HEK293 (cell line): ENCODE measurements around the gene KCNK4.

Source experiments
- GFI1B ChIP-seq: fragments of 450-650 bp; formaldehyde crosslinking; IDR thresholded peaks from 2 replicates; pipeline ENCODE4 v1.5.1; 2016; ENCODE audit warnings: missing biosample characterization, missing genetic modification characterization
- GLIS1 ChIP-seq: fragments of 450-650 bp; formaldehyde crosslinking; IDR thresholded peaks from 2 replicates; pipeline ENCODE4 v1.5.1; 2016; ENCODE audit warnings: missing biosample characterization, missing genetic modification characterization
- HOXD13 ChIP-seq: sonication (generic); formaldehyde crosslinking; IDR thresholded peaks from 2 replicates; pipeline ENCODE4 v1.8.0; 2022; ENCODE audit warnings: missing genetic modification reagents, borderline replicate concordance
- IKZF3 ChIP-seq: fragments of 450-650 bp; IDR thresholded peaks from 2 replicates; pipeline ENCODE4 v1.5.0; 2018; ENCODE audit warnings: missing biosample characterization, mild to moderate bottlenecking, missing genetic modification characterization, moderate library complexity
- KLF1 ChIP-seq: fragments of 450-650 bp; formaldehyde crosslinking; IDR thresholded peaks from 2 replicates; pipeline ENCODE4 v1.5.1; 2016; ENCODE audit warnings: missing biosample characterization, missing genetic modification characterization
- KLF16 ChIP-seq: fragments of 450-650 bp; formaldehyde crosslinking; IDR thresholded peaks from 2 replicates; pipeline ENCODE4 v1.5.1; 2017; ENCODE audit warnings: missing biosample characterization, missing genetic modification characterization
- MEIS1 ChIP-seq: sonication (generic); formaldehyde crosslinking; IDR thresholded peaks from 2 replicates; pipeline ENCODE4 v1.8.1; 2022; ENCODE audit warnings: missing genetic modification reagents, mild to moderate bottlenecking, borderline replicate concordance
- PRDM6 ChIP-seq: fragments of 450-650 bp; formaldehyde crosslinking; IDR thresholded peaks from 2 replicates; pipeline ENCODE4 v1.5.1; 2017; ENCODE audit warnings: missing biosample characterization, missing genetic modification characterization
- SCRT1 ChIP-seq: fragments of 450-650 bp; formaldehyde crosslinking; IDR thresholded peaks from 2 replicates; pipeline ENCODE4 v1.5.1; 2016; ENCODE audit warnings: missing biosample characterization, missing genetic modification characterization, borderline replicate concordance
- SP2 ChIP-seq: fragments of 450-650 bp; formaldehyde crosslinking; IDR thresholded peaks from 2 replicates; pipeline ENCODE4 v1.5.1; 2016; ENCODE audit warnings: missing biosample characterization, missing genetic modification characterization
- TSHZ1 ChIP-seq: fragments of 450-650 bp; formaldehyde crosslinking; IDR thresholded peaks from 2 replicates; pipeline ENCODE4 v1.5.1; 2016; ENCODE audit warnings: missing biosample characterization, missing genetic modification characterization, borderline replicate concordance
- WT1 ChIP-seq: fragments of 450-650 bp; formaldehyde crosslinking; IDR thresholded peaks from 2 replicates; pipeline ENCODE4 v1.5.1; 2016; ENCODE audit warnings: missing biosample characterization, missing genetic modification characterization
- YY1 ChIP-seq: fragments of 450-650 bp; formaldehyde crosslinking; IDR thresholded peaks from 2 replicates; pipeline ENCODE4 v1.5.1; 2018; ENCODE audit warnings: missing biosample characterization, missing genetic modification characterization
- ZBTB1 ChIP-seq: fragments of 450-650 bp; formaldehyde crosslinking; IDR thresholded peaks from 2 replicates; pipeline ENCODE4 v1.5.1; 2016; ENCODE audit warnings: missing biosample characterization, missing genetic modification characterization
- ZBTB20 ChIP-seq: fragments of 450-650 bp; formaldehyde crosslinking; IDR thresholded peaks from 2 replicates; pipeline ENCODE4 v1.5.1; 2016; ENCODE audit warnings: missing biosample characterization, missing genetic modification characterization
- ZFP3 ChIP-seq: fragments of 450-650 bp; formaldehyde crosslinking; IDR thresholded peaks from 2 replicates; pipeline ENCODE4 v1.5.1; 2016; ENCODE audit warnings: low read depth, missing biosample characterization, missing genetic modification characterization
- ZNF112 ChIP-seq: fragments of 450-650 bp; formaldehyde crosslinking; IDR thresholded peaks from 2 replicates; pipeline ENCODE4 v1.5.0; 2017; ENCODE audit warnings: missing biosample characterization, missing genetic modification characterization
- ZNF146 ChIP-seq: fragments of 450-650 bp; formaldehyde crosslinking; IDR thresholded peaks from 2 replicates; pipeline ENCODE4 v1.5.1; 2016; ENCODE audit warnings: missing biosample characterization, missing genetic modification characterization
- ZNF169 ChIP-seq: fragments of 450-650 bp; formaldehyde crosslinking; IDR thresholded peaks from 2 replicates; pipeline ENCODE4 v1.5.1; 2016; ENCODE audit warnings: missing biosample characterization, missing genetic modification characterization
- ZNF214 ChIP-seq: fragments of 450-650 bp; formaldehyde crosslinking; IDR thresholded peaks from 2 replicates; pipeline ENCODE4 v1.5.1; 2017; ENCODE audit warnings: missing biosample characterization, mild to moderate bottlenecking, missing genetic modification characterization, borderline replicate concordance
- ZNF221 ChIP-seq: fragments of 450-650 bp; formaldehyde crosslinking; IDR thresholded peaks from 2 replicates; pipeline ENCODE4 v1.5.1; 2017; ENCODE audit warnings: missing biosample characterization, missing genetic modification characterization, borderline replicate concordance
- ZNF311 ChIP-seq: fragments of 450-650 bp; formaldehyde crosslinking; IDR thresholded peaks from 2 replicates; pipeline ENCODE4 v1.5.1; 2017; ENCODE audit warnings: missing biosample characterization, missing genetic modification characterization, borderline replicate concordance
- ZNF423 ChIP-seq: fragments of 450-650 bp; formaldehyde crosslinking; IDR thresholded peaks from 2 replicates; pipeline ENCODE4 v1.5.1; 2016; ENCODE audit warnings: missing biosample characterization, missing genetic modification characterization
- ZNF510 ChIP-seq: fragments of 450-650 bp; formaldehyde crosslinking; IDR thresholded peaks from 2 replicates; pipeline ENCODE4 v1.5.1; 2018; ENCODE audit warnings: mild to moderate bottlenecking, missing genetic modification characterization, missing biosample characterization; ENCODE audit not compliant: insufficient replicate concordance
- ZNF549 ChIP-seq: fragments of 450-650 bp; IDR thresholded peaks from 2 replicates; pipeline ENCODE4 v1.5.1; 2018; ENCODE audit warnings: missing biosample characterization, missing genetic modification characterization, mild to moderate bottlenecking, inconsistent platforms, moderate library complexity
- ZNF600 ChIP-seq: fragments of 450-650 bp; formaldehyde crosslinking; IDR thresholded peaks from 2 replicates; pipeline ENCODE4 v1.5.1; 2016; ENCODE audit warnings: missing biosample characterization, missing genetic modification characterization
- ZNF621 ChIP-seq: fragments of 450-650 bp; formaldehyde crosslinking; IDR thresholded peaks from 2 replicates; pipeline ENCODE4 v1.5.1; 2017; ENCODE audit warnings: missing biosample characterization, missing genetic modification characterization
- ZNF645 ChIP-seq: fragments of 450-650 bp; formaldehyde crosslinking; IDR thresholded peaks from 2 replicates; pipeline ENCODE4; 2016; ENCODE audit warnings: missing biosample characterization, missing genetic modification characterization
- ZNF654 ChIP-seq: fragments of 450-650 bp; formaldehyde crosslinking; IDR thresholded peaks from 2 replicates; pipeline ENCODE4 v1.5.1; 2016; ENCODE audit warnings: low read depth, missing biosample characterization, missing genetic modification characterization
- ZNF664 ChIP-seq: fragments of 450-650 bp; formaldehyde crosslinking; IDR thresholded peaks from 2 replicates; pipeline ENCODE4 v1.5.1; 2016; ENCODE audit warnings: missing biosample characterization, missing genetic modification characterization
- ZNF692 ChIP-seq: fragments of 450-650 bp; formaldehyde crosslinking; IDR thresholded peaks from 2 replicates; pipeline ENCODE4 v1.5.1; 2016; ENCODE audit warnings: missing biosample characterization, missing genetic modification characterization
- ZNF747 ChIP-seq: fragments of 450-650 bp; formaldehyde crosslinking; IDR thresholded peaks from 2 replicates; pipeline ENCODE4 v1.5.1; 2016; ENCODE audit warnings: missing biosample characterization, missing genetic modification characterization
- ZNF777 ChIP-seq: fragments of 450-650 bp; formaldehyde crosslinking; IDR thresholded peaks from 2 replicates; pipeline ENCODE4 v1.5.1; 2017; ENCODE audit warnings: missing biosample characterization, missing genetic modification characterization, borderline replicate concordance
- ZNF830 ChIP-seq: fragments of 450-650 bp; IDR thresholded peaks from 2 replicates; pipeline ENCODE4 v1.5.0; 2018; ENCODE audit warnings: missing biosample characterization, missing genetic modification characterization, low read depth, mild to moderate bottlenecking, moderate library complexity

Gene KCNK4

GRCh38 chr11:64241491-64242374 is 49.4 kb upstream of the KCNK4 start (continued):
- TF ChIP-seq ZNF747 (tag by site-specific recombination) (no peak), ZNF549 (no peak), ZBTB1 (tag by site-specific recombination) (no peak), ZNF830 (tag by site-specific recombination) (no peak), ZNF510 (tag by site-specific recombination) (no peak), KLF16 (tag by site-specific recombination) (no peak), KLF1 (no peak; the same call in 1 of the 2 replicates), ZNF169 (tag by site-specific recombination) (no peak), HOXD13 (CRISPR knock-in tag) (no peak), ZBTB20 (tag by site-specific recombination) (peak; percentile 55), PRDM6 (tag by site-specific recombination) (no peak), ZNF692 (tag by site-specific recombination) (no peak), ZNF311 (tag by site-specific recombination) (no peak), ZNF664 (tag by site-specific recombination) (no peak), ZNF645 (tag by site-specific recombination) (no peak), MEIS1 (no peak), ZNF221 (tag by site-specific recombination) (no peak), GFI1B (no peak), ZNF600 (peak; percentile 96), ZFP3 (tag by site-specific recombination) (no peak), ZNF146 (tag by site-specific recombination) (0 out of 2 replicates have a peak, but pooled peaks have one; percentile 2), ZNF214 (no peak), YY1 (tag by site-specific recombination) (peak; percentile 19; the same call in 1 of the 2 replicates), GLIS1 (peak; percentile 99), ZNF621 (tag by site-specific recombination) (no peak), WT1 (tag by site-specific recombination) (peak; percentile 25; the same call in 1 of the 2 replicates), SCRT1 (tag by site-specific recombination) (no peak), IKZF3 (tag by site-specific recombination) (no peak), ZNF777 (tag by site-specific recombination) (no peak), SP2 (tag by site-specific recombination) (peak; percentile 87), ZNF112 (tag by site-specific recombination) (no peak), ZNF423 (peak; percentile 80), ZNF654 (tag by site-specific recombination) (no peak), TSHZ1 (tag by site-specific recombination) (no peak)
